Measurements from ENCODE around the gene UBE3C. TPM values are rescaled to one million over a fixed set of nuclear protein-coding genes. Genes with fewer than 3 reads are reported as not detected.
"Not testable (repeated sequence)": the region's sequence is repeated elsewhere in the genome, so short reads cannot be mapped to it uniquely, and the experiment has no call there.

UBE3C gene
- total RNA-seq, 2 experiments from 2014 or later: 55.0 to 55.7 TPM

DNA sequence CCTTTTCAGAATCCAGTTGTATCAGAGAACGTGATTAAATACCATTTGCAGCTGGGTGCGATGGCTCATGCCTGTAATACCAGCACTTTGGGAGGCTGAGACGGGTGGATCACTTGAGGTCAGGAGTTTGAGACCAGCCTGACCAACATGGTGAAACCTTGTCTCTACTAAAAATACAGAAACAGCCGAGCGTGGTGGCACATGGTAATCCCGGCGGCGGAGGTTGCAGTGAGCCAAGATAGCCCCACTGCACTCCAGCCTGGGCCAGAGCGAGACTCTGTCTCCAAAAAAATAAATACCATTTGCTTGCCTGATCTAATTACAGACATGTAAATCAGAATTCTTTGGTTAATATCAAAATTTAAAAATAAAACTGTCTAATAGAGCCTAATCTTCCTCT is 20.8 kb downstream of the UBE3C start:
- DNase-seq, H3K9me3 Mint-ChIP-seq, H3K4me3 Mint-ChIP-seq, POLR2A ChIA-PET, H3K27ac Mint-ChIP-seq, CTCF ChIA-PET, H3K4me1 Mint-ChIP-seq, H3K27me3 Mint-ChIP-seq: not testable (repeated sequence)
- peaks cover 23% of the 10 kb centered on the region for H3K36me3 Mint-ChIP-seq (ENCODE audit: low read depth)

DNA sequence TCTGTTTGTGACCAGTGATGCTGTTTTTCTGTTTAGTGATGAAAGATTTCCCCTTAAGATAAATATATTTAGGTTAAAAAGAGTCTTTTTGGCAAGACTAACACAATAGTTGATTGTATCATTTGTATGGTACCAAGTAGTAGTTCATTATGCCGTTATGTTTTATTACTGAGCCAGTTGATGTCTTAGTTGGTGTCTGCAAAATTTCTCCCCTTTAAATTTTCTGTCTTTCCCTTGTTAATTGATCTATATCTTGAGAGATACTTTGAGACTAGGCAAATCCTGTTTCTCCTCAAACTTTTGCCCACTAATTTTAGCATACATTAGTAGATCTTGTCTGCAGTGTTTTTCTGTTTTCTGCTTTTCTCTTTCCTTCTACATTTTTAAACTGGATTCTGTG is 21.7 kb downstream of the UBE3C start:
- H3K9me3 Mint-ChIP-seq: no peaks in the 10 kb centered on the region
- peaks cover 4% of the 10 kb centered on the region for H3K4me1 Mint-ChIP-seq
- no peak overlapping the region for H3K4me3 Mint-ChIP-seq
- CTCF ChIA-PET: no interaction called here
- H3K27ac Mint-ChIP-seq: no peak overlapping the region
- H3K36me3 Mint-ChIP-seq (ENCODE audit: low read depth): peaks cover 32% of the 10 kb centered on the region
- POLR2A ChIA-PET: no interaction called here
- no peaks in the 10 kb centered on the region for H3K27me3 Mint-ChIP-seq
- DNase-seq: no peak

DNA sequence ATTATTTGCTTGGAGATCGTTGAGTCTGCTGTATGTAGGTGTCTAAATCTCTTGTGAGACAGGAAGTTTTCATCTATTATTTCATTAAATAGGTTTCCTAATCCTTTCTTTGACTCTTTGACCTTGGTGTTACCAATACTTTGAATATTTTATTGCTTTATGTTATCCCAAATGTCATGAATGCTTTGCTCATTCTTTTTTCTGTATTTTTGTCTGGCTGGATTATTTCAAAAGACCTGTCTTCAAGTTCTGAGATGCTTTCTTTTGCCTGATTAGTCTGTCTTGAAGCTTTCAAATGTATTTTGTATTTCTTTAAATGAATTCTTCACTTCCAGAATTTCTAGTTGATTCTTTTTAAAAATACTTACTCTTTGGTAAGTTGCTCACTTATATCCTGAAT is 27.3 kb downstream of the UBE3C start:
- Mint-ChIP-seq H3K4me1 (peaks cover 1% of the 10 kb centered on the region), H3K27ac (no peak overlapping the region), H3K36me3 (ENCODE audit: low read depth) (peaks cover 53% of the 10 kb centered on the region), H3K4me3 (no peak overlapping the region), H3K27me3 (no peaks in the 10 kb centered on the region), H3K9me3 (peaks cover 4% of the 10 kb centered on the region)
- CTCF ChIA-PET: no interaction called here
- DNase-seq: no peak
- POLR2A ChIA-PET: no interaction called here

DNA sequence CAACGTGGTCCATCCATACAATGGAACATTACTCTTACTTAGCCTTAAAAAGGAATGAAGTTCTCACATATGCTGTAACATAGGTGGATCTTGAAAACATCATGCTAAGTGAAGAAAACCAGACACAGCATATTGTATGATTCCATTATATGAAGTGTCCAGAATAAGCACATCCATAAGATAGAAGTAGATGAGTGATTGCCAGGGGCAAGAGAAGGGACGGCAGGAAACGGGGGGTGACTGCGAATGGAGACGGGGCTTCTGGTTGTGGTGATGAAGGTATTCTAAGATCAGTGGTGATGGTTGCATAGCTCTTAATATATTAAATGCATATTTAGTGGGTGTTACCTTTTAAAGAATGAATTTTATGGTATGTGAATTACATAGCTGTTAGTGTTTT is 29.8 kb downstream of the UBE3C start:
- Mint-ChIP-seq H3K4me1 (peaks cover 1% of the 10 kb centered on the region), H3K4me3 (no peak overlapping the region), H3K36me3 (ENCODE audit: low read depth) (peaks cover 60% of the 10 kb centered on the region), H3K27ac (no peak overlapping the region), H3K9me3 (peaks cover 4% of the 10 kb centered on the region), H3K27me3 (no peaks in the 10 kb centered on the region)
- POLR2A ChIA-PET: no interaction called here
- no peak for DNase-seq
- CTCF ChIA-PET: no interaction called here

DNA sequence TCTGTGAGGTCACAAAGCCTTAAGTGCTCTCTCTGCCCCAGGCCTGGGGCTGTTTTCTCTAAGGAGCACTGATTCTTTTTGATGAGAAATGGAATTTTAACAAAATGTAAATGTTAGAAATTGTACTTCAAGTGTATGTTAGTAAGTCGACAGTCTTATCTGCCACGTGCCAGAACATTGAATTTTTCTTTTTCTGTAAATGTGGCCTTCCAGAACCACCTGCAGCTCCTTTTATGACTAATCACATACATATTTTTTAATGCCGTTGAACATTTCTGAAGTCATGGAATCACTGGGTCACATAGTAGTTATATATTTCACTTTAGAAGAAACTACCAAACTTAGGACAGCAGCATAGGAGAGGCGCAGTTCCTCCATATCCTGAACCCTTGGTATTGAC is 38.0 kb downstream of the UBE3C start:
- Mint-ChIP-seq H3K4me1 (no peaks in the 10 kb centered on the region), H3K4me3 (no peak overlapping the region), H3K27ac (no peak overlapping the region), H3K9me3 (no peaks in the 10 kb centered on the region), H3K27me3 (no peaks in the 10 kb centered on the region), H3K36me3 (ENCODE audit: low read depth) (peaks cover 53% of the 10 kb centered on the region)
- ChIA-PET CTCF (no interaction called here), POLR2A (no interaction called here)
- no peak for DNase-seq

DNA sequence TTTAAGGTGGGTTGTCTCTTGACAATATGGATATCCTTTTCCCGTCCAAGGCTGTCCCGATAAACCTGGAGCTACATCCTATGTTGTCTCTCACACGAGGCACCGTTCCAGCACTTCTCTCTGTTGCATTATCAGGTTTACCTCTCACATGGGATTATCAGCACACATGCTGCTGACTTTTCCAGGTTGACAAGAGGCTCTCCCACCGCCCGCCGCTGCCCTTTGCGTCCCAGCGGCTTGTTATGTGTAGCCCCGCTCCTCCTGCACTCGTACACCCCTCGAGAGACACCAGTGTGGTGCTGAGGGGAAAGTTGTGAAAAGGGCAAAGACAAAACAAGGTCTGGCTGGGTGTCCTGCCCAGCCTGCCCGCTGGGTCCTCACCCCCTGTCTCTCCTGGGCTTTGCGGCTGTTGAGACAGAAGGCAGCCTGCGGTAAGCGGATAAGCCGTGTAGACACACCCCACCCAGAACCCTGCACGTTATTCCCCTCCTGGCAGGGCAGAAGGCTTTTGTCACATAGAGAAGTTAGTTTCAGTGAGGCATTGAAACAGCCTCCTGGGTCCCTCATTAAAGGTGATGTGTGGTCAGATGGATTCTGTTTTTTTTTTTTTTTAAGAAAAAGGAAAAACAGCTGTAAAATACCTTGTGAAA is 38.7 kb downstream of the UBE3C start:
- no peak for DNase-seq
- Mint-ChIP-seq H3K4me1 (no peaks in the 10 kb centered on the region), H3K36me3 (ENCODE audit: low read depth) (peaks cover 57% of the 10 kb centered on the region)

DNA sequence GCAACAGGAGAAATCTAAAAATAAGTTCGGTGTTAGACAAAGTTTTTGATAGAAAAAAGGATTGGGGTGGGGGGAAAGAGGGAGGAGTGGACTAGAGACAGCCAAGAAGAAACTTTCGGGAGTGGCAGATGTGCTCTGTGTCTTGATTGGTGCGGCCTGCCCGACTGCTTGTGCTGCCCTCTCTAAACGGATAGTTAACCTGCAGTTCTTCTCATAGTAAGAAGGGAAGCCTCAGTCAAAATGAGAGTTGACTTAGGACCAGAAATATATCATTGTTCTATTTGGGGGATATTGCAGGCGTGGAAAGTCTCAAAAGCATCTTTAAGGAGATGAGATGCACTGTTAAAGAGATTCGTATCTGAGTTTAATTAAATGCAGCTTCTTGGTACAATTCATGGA is 39.3 kb downstream of the UBE3C start:
- H3K36me3 Mint-ChIP-seq (ENCODE audit: low read depth): peaks cover 53% of the 10 kb centered on the region
- no peak for DNase-seq
- no peaks in the 10 kb centered on the region for H3K27me3 Mint-ChIP-seq
- CTCF ChIA-PET: no interaction called here
- no peak overlapping the region for H3K27ac Mint-ChIP-seq
- H3K4me3 Mint-ChIP-seq: no peak overlapping the region
- POLR2A ChIA-PET: no interaction called here
- H3K9me3 Mint-ChIP-seq: no peaks in the 10 kb centered on the region
- no peaks in the 10 kb centered on the region for H3K4me1 Mint-ChIP-seq

More for the DNA sequence above, 38.7 kb downstream of the UBE3C start:
- no peak overlapping the region for H3K4me3 Mint-ChIP-seq
- H3K27me3 Mint-ChIP-seq: no peaks in the 10 kb centered on the region
- CTCF ChIA-PET: no interaction called here
- H3K9me3 Mint-ChIP-seq: no peaks in the 10 kb centered on the region
- POLR2A ChIA-PET: no interaction called here
- H3K27ac Mint-ChIP-seq: no peak overlapping the region

DNA sequence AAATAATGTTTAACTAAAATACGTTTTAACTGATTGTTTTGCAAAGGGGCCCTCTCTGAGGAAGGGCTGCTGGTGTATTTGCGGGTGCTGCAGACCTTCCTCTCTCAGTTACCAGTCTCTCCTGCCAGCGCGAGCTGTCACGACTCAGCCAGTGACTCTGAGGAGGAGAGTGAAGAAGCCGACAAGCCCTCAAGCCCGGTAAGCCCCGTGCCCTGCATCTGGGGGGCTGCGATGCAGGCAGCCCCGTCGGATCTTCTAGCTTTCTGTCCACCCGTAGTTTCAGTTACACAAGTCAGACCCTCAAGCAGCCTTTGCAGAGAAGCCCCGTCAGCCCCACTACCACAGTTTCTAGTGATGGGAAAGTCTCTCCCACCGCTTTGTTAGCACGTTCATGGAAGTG is 45.1 kb downstream of the UBE3C start:
- Mint-ChIP-seq H3K4me3 (no peak overlapping the region), H3K36me3 (ENCODE audit: low read depth) (peaks cover 63% of the 10 kb centered on the region), H3K27ac (no peak overlapping the region), H3K9me3 (no peaks in the 10 kb centered on the region), H3K27me3 (no peaks in the 10 kb centered on the region), H3K4me1 (no peaks in the 10 kb centered on the region)
- ChIA-PET CTCF (no interaction called here), POLR2A (no interaction called here)
- no peak for DNase-seq

DNA sequence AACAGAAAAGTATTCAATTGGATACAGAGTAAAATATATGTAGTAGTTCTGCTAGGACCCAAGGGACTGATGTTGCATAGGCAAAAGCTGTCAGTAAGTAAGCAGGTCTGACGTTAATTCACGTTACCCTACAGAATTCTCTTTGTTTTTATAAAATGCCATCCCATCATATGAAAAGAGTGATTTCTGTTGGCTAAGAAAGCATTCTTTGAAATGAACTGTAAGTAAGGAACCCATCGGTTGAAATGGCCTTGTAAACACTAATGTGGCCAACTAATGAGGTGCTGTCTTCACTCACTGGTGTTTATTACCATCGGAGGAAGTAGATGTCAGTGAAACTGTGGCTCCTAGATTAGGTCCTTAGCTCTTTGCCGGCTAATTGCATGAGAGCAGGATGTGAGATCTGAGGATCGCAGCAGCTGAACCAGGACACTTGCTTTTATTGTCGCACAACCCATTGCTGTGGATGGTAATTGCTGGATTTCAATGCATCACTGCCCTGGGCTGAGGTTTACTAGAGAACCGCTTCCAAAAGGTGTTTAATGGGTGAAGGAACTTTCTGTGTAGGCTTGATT is 49.5 kb downstream of the UBE3C start:
- H3K27ac Mint-ChIP-seq: no peak overlapping the region
- ChIA-PET POLR2A (no interaction called here), CTCF (no interaction called here)
- DNase-seq: no peak
- H3K36me3 Mint-ChIP-seq (ENCODE audit: low read depth): peaks cover 63% of the 10 kb centered on the region
- H3K9me3 Mint-ChIP-seq: no peaks in the 10 kb centered on the region
- no peak overlapping the region for H3K4me3 Mint-ChIP-seq
- no peaks in the 10 kb centered on the region for H3K4me1 Mint-ChIP-seq
- H3K27me3 Mint-ChIP-seq: no peaks in the 10 kb centered on the region

DNA sequence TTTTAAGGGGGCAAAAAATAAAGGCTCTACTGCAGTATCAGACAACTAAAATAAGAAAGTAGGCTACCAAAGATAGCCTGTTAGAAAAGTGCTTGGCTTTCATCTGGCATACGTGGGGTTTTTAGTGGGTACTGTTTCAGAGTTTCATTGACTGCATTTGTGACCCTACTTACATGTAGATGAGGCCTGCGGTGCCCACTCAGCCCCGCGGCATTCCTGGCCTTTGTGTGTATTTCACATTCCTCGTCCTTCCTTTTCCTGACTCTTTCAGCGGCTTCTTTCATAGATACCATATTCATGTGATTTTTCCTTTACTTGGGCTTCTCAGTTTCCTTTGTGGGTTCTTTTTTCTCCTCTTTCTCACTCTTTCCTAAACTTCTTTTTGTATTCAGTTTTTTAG is 50.7 kb downstream of the UBE3C start:
- Mint-ChIP-seq H3K9me3 (no peaks in the 10 kb centered on the region), H3K27ac (no peak overlapping the region), H3K36me3 (ENCODE audit: low read depth) (peaks cover 64% of the 10 kb centered on the region), H3K4me3 (no peak overlapping the region), H3K4me1 (no peaks in the 10 kb centered on the region), H3K27me3 (no peaks in the 10 kb centered on the region)
- ChIA-PET POLR2A (no interaction called here), CTCF (no interaction called here)
- DNase-seq: no peak

DNA sequence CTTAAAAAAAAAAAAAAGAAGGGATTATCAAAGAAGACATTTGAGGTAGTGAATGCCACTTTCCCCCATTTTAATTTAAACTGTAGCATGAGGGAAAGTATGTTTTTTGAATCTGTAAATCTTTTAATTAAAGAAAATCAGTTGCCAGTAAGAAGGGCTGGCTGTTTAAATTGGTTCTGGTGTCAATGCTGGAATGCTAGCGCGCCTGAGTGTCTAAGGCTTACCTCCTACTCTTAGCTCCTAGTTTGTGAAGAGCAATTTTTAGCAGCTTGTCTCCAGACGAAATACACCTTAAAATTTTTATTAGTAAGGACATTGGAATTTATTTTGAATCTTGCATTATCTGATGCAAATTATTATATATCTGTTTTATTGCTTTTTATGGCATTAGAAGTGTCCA is 54.1 kb downstream of the UBE3C start:
- H3K4me3 Mint-ChIP-seq: no peak overlapping the region
- DNase-seq: no peak
- CTCF ChIA-PET: interaction anchor here (0.5 to 1.2 kb wide), 2 partner anchors 12 to 116 kb away, joined by 3 to 5 read pairs; no protein-coding TSS in a partner anchor
- H3K4me1 Mint-ChIP-seq: no peaks in the 10 kb centered on the region
- peaks cover 69% of the 10 kb centered on the region for H3K36me3 Mint-ChIP-seq (ENCODE audit: low read depth)
- POLR2A ChIA-PET: no interaction called here
- no peak overlapping the region for H3K27ac Mint-ChIP-seq
- H3K27me3 Mint-ChIP-seq: no peaks in the 10 kb centered on the region
- H3K9me3 Mint-ChIP-seq: no peaks in the 10 kb centered on the region

DNA sequence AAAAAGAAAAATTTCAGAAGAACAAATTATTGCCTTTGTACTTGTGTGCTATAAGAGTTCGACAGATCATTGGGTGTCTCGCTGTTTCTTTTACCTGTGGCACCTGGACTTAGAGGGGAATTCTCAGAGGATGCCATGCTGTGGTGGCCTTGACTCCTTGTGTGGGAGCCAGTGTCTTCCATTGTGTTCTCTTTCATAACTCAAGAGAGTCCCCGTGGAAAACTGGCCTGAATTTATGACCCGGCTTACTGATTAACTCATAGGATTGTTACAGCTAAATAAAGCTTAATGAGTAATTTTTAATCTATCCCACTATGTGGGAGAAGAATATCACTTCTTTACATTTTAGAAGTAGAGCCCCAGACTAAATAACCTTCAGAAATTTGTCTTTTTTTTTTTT is 54.5 kb downstream of the UBE3C start:
- no peak for DNase-seq
- ChIA-PET POLR2A (no interaction called here), CTCF (no interaction called here)
- Mint-ChIP-seq H3K36me3 (ENCODE audit: low read depth) (peaks cover 66% of the 10 kb centered on the region), H3K4me1 (no peaks in the 10 kb centered on the region), H3K27me3 (no peaks in the 10 kb centered on the region), H3K27ac (no peak overlapping the region), H3K9me3 (no peaks in the 10 kb centered on the region), H3K4me3 (no peak overlapping the region)

DNA sequence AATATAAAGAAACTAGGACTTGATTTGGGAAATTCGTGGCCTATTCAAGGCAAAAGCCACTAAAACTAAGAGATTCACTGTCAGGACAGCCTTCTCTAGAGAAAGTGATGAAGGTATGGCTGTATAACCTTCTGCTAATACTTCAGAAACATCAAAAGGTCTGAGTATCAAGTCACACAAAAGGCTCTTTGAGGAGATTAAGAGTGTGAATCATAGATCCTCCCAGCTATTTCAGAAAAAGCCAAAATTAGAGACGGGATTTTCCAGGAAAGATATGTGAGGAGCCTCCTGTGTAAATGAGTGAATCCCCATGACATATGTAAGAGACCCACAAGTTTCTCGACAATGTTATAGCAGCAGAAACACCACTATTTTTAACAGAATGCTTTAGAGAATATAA is 56.2 kb downstream of the UBE3C start:
- ChIA-PET POLR2A (no interaction called here), CTCF (no interaction called here)
- Mint-ChIP-seq H3K4me3 (no peak overlapping the region), H3K27me3 (no peaks in the 10 kb centered on the region), H3K27ac (no peak overlapping the region), H3K9me3 (no peaks in the 10 kb centered on the region), H3K4me1 (no peaks in the 10 kb centered on the region), H3K36me3 (ENCODE audit: low read depth) (peaks cover 59% of the 10 kb centered on the region)
- no peak for DNase-seq

DNA sequence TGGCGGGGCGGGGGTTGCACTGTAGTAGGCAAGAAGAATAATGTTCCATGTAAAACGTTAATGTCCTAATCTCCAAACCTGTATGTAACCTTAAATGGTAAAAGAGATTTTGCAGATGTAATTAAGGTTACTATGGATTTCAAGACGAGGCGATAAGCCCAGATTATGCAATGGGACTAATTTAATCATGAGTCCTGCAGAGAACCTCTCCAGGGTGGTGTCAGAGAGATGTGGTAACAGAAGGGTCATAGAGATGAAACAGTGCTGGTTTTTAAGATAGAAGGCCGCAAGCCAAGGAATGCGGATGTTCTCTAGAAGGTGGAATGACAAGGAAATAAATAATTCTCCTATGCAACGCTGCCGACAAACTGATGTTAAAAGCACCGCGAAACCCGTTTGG is 57.1 kb downstream of the UBE3C start:
- Mint-ChIP-seq H3K4me1 (no peaks in the 10 kb centered on the region), H3K27me3 (no peaks in the 10 kb centered on the region), H3K36me3 (ENCODE audit: low read depth) (peaks cover 52% of the 10 kb centered on the region), H3K4me3 (no peak overlapping the region), H3K9me3 (no peaks in the 10 kb centered on the region), H3K27ac (no peak overlapping the region)
- no peak for DNase-seq
- POLR2A ChIA-PET: no interaction called here
- CTCF ChIA-PET: no interaction called here
